ENCODE measurements around the gene CNTN1. TPM values are rescaled to one million over a fixed set of nuclear protein-coding genes. Genes with fewer than 3 reads are reported as not detected.

CNTN1 gene
- total and polyA plus RNA-seq, 9 of the 15 experiments (the other 6 are each of a cell fraction or from before 2014, with no cell fraction given): 0.16 TPM; not detected in 8

GRCh38 chr12:40692765-40693206 lies 547 bp downstream of the CNTN1 start:
- no peak for FAIRE-seq
- TF ChIP-seq MAFK (IDR thresholded peaks at IDR 0.05; ENCODE audit: low read length): no peak
- WGBS (ENCODE audit: insufficient coverage, low coverage, missing lambda C conversion rate): 16% methylated on average over 9 of the region's 33 CpGs
- intact Hi-C loops (cut with micrococcal nuclease) (no loop called here), in situ Hi-C loops (cut with MboI) (no loop called here)
- no peak overlapping the region for H2AFZ ChIP-seq (ENCODE audit: low read depth, low read length)
- H3K4me1 ChIP-seq (replicated peaks in 1 of 2; ENCODE audit: control insufficient read depth in 2 of 2, insufficient read depth in 2 of 2, low read length in 2 of 2): no peaks in the 10 kb centered on the region
- POLR2A ChIA-PET: no interaction called here
- H3K9me1 ChIP-seq (ENCODE audit: control insufficient read depth, insufficient read depth, low read length): no peaks in the 10 kb centered on the region
- no peak for ATAC-seq
- no peak overlapping the region for H3K4me2 ChIP-seq (ENCODE audit: insufficient read depth, low read length)
- no peak overlapping the region for H3K9ac ChIP-seq (ENCODE audit: insufficient read depth in 1 of 2, low read depth in 2 of 2, low read length in 2 of 2)
- CTCF ChIA-PET (ENCODE audit: low intra/inter-chr PET ratio): no interaction called here
- H3K27me3 ChIP-seq (ENCODE audit: control insufficient read depth in 2 of 2, insufficient read depth in 2 of 2, low read length in 2 of 2): no peaks in the 10 kb centered on the region
- H3K9me3 ChIP-seq (replicated peaks; ENCODE audit: control insufficient read depth, insufficient read depth, low read depth, low read length): no peaks in the 10 kb centered on the region
- no peak overlapping the region for H3K27ac ChIP-seq (ENCODE audit: extremely low read depth, low read depth, low read length)
- no peaks in the 10 kb centered on the region for H3K36me3 ChIP-seq (ENCODE audit: control insufficient read depth, insufficient read depth, low read length)
- BruUV-seq (replicated peaks): no TSS peak
- H3K79me2 ChIP-seq (ENCODE audit: control insufficient read depth, insufficient read depth, low read length): no peaks in the 10 kb centered on the region
- H4K20me1 ChIP-seq (replicated peaks; ENCODE audit: control insufficient read depth, insufficient read depth, low read length): no peaks in the 10 kb centered on the region
- DNase-seq (ENCODE audit: extremely low read depth in 1 of 4, low spot score in 3 of 4): no peak
- no peak overlapping the region for H3K4me3 ChIP-seq

DNA sequence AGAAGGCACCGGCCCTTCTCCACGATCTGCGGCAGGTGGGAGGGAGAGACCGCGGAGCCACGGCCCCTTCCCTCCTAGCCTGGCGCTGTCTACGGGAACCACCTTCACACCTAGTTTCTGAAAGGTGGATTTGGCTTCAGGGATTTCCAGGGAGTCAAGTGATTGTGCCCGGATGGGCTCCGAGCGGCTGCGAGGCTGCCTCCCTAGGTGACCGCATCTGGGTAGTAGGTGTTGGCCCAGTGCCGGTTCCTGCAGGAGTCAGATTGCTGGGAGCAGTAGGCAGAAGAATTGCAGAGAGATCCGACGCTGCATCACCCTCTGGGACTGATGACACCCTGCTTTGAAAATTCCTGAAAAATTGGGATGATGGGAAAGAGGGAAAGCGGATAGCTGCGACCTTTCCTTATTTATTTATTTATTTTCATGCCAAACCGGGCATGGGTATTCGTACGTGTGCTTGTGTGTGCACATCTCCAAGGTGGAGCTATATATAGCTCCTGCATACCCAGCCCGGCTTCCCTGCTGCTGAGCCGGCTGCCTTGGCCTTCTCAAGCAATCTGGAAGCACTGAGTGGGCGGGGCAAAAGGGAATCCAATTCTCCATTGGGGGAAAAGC lies 1.1 kb downstream of the CNTN1 start:
- Histone ChIP-seq H3K4me3 (no peak overlapping the region), H3K79me2 (ENCODE audit: control insufficient read depth, insufficient read depth, low read length) (no peaks in the 10 kb centered on the region), H2AFZ (ENCODE audit: low read depth, low read length) (no peak overlapping the region), H3K4me2 (ENCODE audit: insufficient read depth, low read length) (no peak overlapping the region), H3K27me3 (ENCODE audit: control insufficient read depth in 2 of 2, insufficient read depth in 2 of 2, low read length in 2 of 2) (no peaks in the 10 kb centered on the region), H3K9me1 (ENCODE audit: control insufficient read depth, insufficient read depth, low read length) (no peaks in the 10 kb centered on the region), H3K4me1 (replicated peaks in 1 of 2; ENCODE audit: control insufficient read depth in 2 of 2, insufficient read depth in 2 of 2, low read length in 2 of 2) (no peaks in the 10 kb centered on the region), H3K36me3 (ENCODE audit: control insufficient read depth, insufficient read depth, low read length) (no peaks in the 10 kb centered on the region), H3K9ac (ENCODE audit: insufficient read depth in 1 of 2, low read depth in 2 of 2, low read length in 2 of 2) (no peak overlapping the region), H3K9me3 (replicated peaks; ENCODE audit: control insufficient read depth, insufficient read depth, low read depth, low read length) (no peaks in the 10 kb centered on the region), H3K27ac (ENCODE audit: extremely low read depth, low read depth, low read length) (no peak overlapping the region), H4K20me1 (replicated peaks; ENCODE audit: control insufficient read depth, insufficient read depth, low read length) (no peaks in the 10 kb centered on the region)
- ChIA-PET POLR2A (no interaction called here), CTCF (ENCODE audit: low intra/inter-chr PET ratio) (no interaction called here)
- in situ Hi-C loops (cut with MboI): no loop called here
- no TSS peak for BruUV-seq (replicated peaks)
- 8% methylated on average over 18 of the region's 24 CpGs for WGBS (ENCODE audit: insufficient coverage, low coverage, missing lambda C conversion rate)
- intact Hi-C loops (cut with micrococcal nuclease): no loop called here
- no peak for FAIRE-seq
- no peak for ATAC-seq
- no peak for DNase-seq (ENCODE audit: extremely low read depth in 1 of 4, low spot score in 3 of 4)
- TF ChIP-seq, protein P1, sequence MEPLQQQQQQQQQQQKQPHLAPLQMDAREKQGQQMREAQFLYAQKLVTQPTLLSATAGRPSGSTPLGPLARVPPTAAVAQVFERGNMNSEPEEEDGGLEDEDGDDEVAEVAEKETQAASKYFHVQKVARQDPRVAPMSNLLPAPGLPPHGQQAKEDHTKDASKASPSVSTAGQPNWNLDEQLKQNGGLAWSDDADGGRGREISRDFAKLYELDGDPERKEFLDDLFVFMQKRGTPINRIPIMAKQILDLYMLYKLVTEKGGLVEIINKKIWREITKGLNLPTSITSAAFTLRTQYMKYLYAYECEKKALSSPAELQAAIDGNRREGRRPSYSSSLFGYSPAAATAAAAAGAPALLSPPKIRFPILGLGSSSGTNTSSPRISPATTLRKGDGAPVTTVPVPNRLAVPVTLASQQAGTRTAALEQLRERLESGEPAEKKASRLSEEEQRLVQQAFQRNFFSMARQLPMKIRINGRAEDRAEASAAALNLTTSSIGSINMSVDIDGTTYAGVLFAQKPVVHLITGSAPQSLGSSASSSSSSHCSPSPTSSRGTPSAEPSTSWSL (CRISPR knock-in tag; IDR thresholded peaks at IDR 0.05; ENCODE audit: borderline replicate concordance): no peak
- no peak for TF ChIP-seq GTF2B (IDR thresholded peaks at IDR 0.05; ENCODE audit: extremely low read depth, insufficient read length)
- no peak for TF ChIP-seq CHD2 (IDR thresholded peaks at IDR 0.05; ENCODE audit: low read depth, low read length)
- TF ChIP-seq EGR1 (conservative IDR thresholded peaks at IDR 0.05): no peak
- TF ChIP-seq ZNF76 (CRISPR knock-in tag; IDR thresholded peaks at IDR 0.05; ENCODE audit: borderline replicate concordance): no peak
- TF ChIP-seq MNT (conservative IDR thresholded peaks at IDR 0.05): no peak
- TF ChIP-seq ZNF124 (CRISPR knock-in tag; IDR thresholded peaks at IDR 0.05): no peak
- TF ChIP-seq SNIP1 (IDR thresholded peaks at IDR 0.05; ENCODE audit: low read depth): no peak
- no peak for TF ChIP-seq ZNF75A (CRISPR knock-in tag; IDR thresholded peaks at IDR 0.05)
- no peak for TF ChIP-seq PHF8 (IDR thresholded peaks at IDR 0.05; ENCODE audit: borderline replicate concordance, low read length)
